GM18519 (cell line): ENCODE data around the gene MARCHF11.

Experiments used
- ATAC-seq: cut with Tn5 transposase; IDR thresholded peaks from one replicate; pipeline ENCODE4 v1.9.1; 2021; ENCODE audit warnings: mild to moderate bottlenecking, moderate library complexity; ENCODE audit not compliant: unreplicated experiment, low FRiP score

Gene MARCHF11

DNA sequence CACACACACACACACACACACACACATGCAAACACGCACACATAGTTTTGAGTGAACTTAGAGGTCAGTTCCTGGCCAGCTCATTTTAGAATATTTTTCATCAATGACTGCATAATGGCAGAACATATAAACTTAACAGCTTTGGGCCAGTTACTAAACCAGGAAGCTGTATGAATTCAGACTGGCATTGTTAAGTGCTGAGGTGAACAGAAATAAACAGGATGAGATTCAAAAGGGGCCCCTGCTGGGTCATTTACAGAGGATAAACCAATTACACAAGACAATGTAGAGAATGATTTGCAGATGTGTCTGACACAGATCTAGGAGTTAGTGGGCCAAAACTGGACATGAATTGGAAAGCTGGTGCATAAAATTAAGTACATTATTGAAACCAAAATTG, 44.6 kb downstream of the MARCHF11 start:
- ATAC-seq, result no peak

DNA sequence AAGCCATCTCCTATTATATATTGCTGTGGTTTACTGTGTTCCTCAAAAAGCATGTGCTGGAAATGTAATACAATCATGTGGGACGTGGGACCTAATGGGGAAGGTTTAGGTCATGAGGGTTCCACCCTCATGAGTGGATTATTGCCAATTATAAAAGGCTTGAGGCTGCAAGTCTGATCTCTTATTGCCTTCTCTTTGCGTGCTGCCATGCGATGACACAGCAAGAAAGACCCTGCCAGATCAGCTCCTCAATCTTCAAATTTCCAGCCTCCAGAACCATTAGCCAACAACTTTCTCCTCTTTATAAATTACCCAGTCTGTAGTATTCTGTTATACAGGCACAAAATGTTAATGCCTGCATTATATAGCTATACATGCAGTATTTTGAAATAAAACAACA, 45.4 kb downstream of the MARCHF11 start:
- ATAC-seq, result no peak

DNA sequence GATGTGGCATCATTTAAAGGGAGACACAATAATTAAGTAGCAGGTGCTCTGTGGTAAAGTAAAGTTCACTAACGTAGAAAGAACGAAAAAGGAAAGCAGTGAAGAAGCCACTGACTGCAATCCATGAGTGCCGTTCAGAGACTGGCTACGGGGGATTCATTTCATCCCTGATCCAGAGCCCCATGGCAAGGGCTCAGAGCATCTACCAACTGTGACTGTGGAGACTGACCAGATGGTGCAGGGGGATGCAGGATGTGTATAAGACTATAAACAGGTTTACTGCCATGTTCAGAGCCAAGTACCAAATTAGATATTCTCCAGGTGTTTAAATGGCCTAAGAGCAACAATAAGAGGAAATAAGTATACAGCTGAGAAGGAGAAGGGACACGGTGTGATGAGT, 47.7 kb downstream of the MARCHF11 start:
- ATAC-seq, result no peak

DNA sequence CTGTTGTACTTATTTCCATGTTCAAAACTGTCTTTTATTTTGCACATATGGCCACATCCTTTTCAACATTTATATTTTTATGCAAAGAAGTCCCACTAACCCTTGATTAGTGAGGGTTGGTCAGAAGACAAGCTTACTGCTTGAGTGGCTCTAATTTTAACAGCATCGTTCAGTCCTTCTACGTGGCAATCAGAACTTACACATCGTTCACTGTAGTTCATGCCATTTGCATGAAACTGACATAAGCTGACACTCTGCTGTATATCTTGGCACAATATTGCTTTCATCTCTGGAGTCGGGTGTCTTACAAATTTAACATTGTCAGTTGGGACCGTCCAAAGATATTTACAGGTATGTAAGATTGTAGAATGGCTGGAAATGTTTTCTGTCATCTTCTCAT, 50.6 kb downstream of the MARCHF11 start:
- no peak for ATAC-seq

DNA sequence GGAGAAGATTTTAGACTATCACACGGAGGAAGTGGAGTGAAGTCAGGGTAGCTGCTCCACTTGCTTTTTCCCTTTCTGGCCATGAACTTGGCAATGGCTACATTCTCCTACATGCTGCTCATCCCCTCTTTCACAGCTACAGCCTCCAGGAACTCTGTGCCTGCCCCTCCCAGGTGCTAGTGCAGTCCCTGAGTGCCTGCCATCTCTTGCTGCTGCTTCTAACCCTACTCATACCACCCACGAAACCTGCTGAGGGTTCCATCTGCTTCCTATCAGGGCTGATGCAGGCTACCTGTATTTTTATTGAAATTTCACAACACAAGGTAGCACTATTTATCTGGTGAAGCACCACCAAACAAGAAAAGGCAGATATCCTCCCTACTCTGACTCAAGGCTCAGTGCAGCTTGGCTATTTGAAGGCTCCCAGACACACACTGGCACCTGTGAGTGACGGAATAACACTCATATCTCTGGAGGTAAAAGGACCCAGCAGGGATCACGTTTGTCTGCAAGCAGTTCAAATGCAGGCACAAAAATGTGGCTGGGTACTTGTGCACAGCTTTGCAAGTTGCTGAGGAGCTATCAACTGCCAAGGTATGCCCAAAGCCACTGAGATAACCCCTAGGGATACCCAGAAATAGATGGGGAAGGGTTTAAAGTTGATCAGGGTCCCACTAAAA, 51.6 kb downstream of the MARCHF11 start:
- no peak for ATAC-seq

DNA sequence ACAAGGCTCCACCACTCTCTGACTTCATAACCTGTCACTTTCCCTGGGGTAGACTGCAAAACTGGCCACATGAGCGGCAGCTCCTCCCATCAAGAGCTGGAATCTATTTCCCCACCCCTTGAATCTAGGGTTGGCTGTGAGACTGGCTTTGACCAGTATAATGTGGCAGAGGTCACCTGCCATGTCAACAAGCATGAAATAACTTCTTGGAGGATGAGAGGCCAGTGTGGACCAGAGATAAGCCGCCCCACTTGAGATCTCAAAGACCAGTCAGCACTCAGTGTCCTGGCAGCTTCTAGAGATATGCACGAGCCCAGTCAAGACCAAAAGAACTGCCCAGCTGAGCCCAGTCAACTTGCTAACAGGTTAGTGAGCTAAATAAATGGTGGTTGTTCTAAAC, 59.0 kb downstream of the MARCHF11 start:
- ATAC-seq, result no peak

DNA sequence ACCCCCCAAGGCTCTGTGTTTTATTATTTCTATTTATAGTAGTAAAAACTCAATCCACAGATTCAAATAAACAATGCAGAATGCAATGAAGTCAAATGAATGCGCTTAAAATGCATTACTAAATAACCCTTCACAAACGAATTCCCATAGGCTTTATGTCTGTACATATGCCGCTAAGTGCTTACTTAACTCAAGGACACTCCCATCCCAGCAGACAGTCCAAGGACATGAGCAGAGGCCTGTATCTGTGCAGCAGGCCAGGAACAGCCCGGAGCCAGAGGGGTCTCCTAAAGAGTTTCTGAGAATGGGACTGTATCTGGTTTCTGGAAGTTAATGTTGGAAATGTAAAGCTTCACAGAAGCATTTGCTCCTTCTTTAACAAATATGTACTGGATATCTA, 59.8 kb downstream of the MARCHF11 start:
- ATAC-seq, result no peak

DNA sequence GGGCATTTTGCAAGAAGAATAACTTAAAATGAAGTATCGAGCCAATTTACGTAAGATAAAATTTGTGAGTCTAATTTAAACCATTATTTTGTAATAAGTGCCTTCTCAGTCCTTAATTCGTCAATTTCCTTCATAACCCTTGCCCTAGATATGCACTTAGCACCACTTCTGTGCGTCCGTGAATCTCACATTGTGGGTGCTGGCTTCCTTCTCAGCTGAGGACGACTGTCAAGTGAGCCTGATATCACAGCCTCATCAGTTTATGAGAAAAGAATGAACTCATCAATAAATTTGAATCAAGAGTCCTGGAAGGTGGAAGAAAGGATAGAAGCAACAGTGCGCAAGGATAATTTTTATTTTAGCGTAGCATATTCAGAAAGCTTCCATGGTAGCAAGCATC, 64.5 kb downstream of the MARCHF11 start:
- no peak for ATAC-seq

DNA sequence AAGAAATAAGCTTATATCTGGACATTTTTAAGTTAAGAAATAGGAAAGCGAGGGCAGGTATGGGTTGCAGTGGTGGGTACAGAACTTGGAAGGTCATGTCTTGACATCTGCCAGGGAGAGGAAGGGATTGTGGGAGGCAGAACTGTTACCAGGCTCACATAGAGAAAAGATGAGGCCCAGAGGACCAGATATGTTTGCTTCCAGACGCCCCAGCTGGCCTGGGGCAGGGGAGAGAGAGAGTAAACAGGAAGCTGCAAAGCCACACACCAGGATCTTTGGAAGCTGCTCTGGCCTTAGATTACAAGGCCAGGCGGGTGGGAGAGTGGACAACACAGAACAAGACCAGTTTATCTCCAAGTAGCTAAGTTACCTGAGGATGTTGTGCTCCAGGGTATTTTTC, 71.2 kb downstream of the MARCHF11 start:
- no peak for ATAC-seq

DNA sequence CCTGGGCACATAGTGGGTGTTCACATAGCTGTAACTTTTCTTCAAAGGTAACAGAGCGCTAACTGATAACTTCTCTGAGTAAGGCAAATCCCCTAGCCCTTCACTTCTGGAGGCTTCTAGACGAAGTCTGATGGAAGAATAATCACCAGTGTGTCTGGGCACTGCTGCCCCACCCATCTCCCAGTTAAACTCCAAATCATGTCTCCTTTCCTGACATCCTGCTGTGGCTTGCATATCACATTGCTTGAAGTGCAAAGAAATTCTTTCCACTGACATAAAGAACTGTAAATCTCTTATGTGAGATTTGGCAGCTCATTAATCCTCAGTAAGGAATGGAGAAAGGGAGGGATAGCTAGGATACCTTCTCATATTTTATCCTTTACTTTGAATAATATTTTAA, 74.6 kb downstream of the MARCHF11 start:
- no peak for ATAC-seq

DNA sequence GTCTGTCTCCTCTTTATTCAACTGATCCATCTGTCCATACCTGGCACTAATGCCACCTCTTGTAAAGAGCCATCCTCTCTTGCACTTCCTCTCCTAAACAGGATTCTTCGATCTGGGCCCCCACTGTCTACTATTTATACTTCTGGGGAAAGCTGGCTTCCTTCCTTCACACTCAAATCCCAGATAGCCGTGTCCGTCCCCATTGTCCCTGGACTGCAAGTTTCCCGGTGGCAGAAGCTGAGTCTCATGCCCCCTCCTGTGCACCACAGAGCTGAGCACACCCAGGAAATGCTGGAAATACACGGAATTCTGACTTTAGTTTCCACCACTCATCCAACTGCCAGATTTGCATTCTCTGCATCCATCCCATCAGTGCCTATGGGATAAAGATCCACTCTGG, 84.0 kb downstream of the MARCHF11 start:
- ATAC-seq, result no peak

DNA sequence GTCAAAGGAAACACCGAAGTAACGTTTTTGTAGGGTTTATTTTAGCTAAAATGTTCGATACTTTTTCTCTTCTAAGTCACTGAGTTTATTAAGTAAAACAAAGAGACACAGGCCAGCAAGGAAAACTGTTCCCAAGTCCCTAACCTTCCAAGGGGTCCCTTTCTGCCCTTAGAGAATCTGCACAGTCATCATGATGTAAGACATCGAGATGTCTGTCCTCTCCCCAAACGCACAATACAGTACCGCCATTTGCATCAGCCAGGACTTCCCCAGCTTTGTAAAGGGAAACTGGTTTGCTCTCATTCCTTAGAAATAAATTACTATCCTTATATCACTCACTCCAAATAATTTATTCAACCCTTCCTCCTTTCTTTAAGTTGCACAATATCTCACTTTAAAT, 89.3 kb downstream of the MARCHF11 start:
- ATAC-seq, result no peak

DNA sequence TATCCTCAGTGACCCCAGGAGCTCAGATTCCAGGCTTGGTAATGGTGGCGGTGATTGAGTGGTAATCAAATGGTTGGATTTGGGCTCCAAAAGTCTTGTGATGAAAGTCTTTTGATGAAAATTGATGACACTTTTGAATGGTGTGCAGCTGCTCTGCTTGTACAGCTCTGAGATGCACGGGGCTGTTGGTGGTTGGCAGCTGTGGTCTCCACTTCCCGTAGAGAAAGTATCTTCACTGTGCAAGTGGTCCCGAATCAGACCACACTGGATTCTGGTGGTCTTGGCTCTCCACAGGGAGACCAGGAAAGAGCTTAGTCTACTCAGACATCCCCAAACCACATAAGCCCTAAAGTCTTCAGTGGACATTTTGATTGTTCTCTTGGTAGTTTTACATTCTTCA, 96.6 kb downstream of the MARCHF11 start:
- ATAC-seq, result no peak

DNA sequence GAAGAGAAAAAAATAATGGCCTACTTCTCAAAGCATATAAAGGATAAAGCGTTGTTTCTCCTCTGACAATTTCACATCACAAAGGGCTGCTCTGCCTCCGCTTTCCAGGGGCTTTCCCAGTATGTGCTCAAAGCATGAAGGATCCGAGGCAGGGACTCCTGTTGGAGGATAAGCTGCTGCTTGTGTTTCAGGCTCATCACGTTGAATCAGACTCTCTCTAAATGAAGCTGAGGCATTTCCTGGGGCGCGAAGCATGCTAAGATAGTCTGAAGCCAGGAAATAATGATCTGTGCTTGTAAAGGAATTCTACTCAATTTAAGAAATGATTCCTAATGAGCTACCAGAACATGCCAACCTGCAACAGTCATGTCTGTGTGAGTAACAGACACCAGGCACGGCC, 97.5 kb downstream of the MARCHF11 start:
- no peak for ATAC-seq

DNA sequence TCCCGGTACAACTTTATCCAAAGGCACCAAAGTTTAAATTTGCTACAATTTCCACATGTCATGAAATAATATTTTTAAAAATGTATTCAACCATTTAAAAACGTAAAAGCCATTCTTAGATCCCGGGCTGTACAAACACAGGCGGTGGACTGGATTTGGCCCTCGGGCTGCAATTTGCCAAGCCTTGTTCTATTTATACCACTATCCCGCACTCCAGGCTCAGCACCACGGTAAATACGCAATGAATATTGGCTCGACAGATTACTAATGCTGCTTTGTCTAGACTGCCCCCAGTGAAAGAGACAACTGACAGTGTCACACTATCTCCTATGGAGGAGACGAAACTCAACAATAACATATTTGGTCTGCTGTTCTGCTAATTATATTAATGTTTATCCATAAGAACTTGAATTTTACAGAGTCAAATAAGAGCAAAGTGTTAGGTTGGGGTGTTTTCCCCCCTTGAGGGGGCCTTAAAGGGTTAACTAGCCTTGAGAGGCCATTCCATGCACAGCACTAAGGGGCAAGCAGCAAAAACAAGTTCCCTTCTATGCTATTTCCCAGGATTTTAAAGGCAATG, 98.1 kb downstream of the MARCHF11 start:
- no peak for ATAC-seq

DNA sequence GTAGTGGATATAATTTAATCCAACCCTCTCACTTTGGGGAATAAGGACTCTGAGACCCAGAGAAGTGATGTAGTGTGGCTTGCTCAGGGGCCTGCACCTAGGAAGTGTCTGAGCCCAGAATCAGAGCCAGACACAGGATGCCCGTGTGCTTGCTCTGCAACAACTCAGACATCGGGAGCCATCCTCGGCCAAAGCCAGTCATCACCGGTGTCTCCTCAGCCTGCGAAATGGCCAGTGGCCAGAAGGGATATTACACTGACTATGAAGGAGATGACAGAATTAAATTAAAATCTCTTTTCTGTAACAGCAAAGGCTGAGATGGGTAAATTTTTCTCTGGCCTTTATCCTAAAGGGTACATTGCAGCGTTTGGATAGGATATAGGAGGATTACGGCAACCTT, 102.9 kb downstream of the MARCHF11 start:
- ATAC-seq, result no peak

DNA sequence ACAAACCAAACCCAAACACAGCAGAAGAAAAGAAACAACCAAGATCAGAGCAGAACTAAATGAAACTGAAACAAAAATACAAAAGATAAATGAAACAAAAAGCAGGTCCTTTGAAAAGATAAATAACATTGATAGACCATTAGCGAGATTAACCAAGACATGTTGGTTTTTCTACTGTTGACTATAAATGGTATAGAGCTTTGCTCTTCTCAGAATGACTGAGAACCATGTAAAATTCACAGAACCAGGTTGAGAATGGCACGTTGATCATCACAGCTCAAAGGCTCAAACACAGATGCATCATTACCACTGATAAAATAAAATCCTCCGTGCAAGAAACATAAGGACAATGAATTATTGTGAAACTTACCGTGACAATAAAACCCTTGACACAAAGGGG, 105.2 kb downstream of the MARCHF11 start:
- no peak for ATAC-seq

DNA sequence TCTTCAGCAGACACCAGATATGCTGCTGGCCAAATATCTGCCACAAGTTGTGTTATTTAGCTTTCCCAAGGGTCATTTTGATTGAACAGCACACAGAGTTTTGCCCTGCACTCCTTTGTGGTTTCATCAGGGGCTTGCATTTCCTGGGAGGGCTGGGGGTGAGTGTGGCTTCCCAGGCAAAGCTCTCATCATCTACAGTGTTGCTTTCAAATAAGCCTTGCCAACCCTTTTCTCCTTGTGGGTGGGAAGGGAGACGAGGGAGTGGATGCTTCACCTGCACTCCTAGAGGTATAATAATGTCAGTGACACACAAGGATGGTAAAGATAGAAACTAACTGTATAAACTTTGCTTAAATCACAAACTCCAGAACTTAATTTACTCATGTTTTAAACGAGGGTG, 107.0 kb downstream of the MARCHF11 start:
- no peak for ATAC-seq

DNA sequence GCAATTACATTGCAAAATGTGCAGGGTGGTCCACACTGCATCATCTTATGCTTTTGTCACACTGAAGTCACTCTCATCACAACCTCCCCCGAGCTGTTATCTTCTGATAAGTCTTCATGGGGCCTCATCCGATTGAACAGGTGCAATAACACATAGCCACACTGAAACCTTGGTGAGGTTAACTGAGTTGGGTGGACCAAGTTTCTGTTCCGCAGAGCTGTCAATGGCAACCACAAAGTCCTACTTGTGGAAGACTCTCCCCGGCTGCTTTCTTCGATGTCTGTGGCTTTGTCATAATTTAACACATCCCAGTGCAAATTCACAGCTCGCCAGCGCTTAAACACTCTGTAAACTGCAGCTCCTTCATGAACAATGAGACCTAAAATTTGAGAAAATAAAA, 112.2 kb downstream of the MARCHF11 start:
- ATAC-seq, result no peak

DNA sequence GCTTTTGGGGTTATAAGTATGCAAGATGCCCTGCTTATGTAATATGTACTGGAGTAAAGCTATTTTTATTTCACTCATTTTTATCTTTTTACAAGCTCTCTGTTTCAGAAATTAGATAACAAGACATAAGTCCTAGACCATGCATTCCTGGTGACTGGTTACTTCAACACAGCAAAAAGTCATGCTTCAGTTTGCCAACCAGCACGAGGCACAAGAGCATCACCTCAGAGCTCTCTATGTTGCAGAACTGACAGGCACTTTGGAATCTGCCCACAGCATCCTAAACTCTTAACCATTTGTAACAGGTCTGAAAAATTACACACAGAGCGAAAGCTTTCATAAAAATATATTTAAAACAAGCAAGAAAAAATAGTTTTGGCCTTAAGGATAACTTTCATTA, 112.8 kb downstream of the MARCHF11 start:
- ATAC-seq, result no peak

DNA sequence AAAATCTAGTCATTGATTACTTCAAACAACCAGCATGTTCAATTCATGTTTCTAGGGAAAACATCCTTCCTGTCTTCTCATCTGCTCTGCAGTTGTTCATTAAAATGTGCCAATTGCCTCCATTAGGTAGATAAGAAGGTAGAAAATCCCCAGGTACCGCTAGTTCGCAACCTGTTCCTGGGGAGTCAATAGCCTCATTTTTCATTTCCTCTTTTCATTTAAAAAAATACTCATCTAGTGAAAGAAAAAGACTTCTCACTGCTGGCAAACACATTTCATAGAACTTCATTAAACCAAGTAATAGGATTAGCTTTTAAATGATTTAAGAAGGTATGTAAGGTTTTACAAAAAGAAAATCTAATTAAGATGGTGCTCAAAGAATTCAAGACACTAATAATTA, 113.3 kb downstream of the MARCHF11 start:
- ATAC-seq, result no peak

DNA sequence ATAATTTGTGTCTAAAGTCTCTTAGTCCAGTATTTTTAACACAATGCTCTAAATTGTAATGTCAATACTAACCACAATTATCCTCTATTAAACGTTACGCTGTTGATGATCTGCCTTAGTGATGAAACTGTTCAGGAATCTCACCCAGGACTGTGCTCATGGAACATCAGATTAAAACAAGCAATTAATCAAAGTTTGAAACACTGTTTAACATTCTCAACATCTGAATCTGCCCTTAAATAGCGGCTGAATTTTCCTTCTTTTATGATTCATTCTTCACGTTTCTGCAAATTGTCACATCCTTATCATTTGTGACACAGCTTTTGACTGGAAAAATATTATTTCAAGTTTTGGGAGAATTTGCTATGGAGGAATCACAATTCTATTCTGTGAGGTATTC, 113.8 kb downstream of the MARCHF11 start:
- ATAC-seq, result no peak
